HG02943 (cell line): Measurements from ENCODE around the gene KCNT2.
"Not testable (repeated sequence)": the region's sequence is repeated elsewhere in the genome, so short reads cannot be mapped to it uniquely, and the experiment has no call there.

ENCODE experiments used
- ATAC-seq: cut with Tn5 transposase; IDR thresholded peaks from one replicate; pipeline ENCODE4 v1.9.1; 2021; ENCODE audit warnings: mild to moderate bottlenecking, low read depth, moderate library complexity; ENCODE audit not compliant: unreplicated experiment

KCNT2 gene

DNA sequence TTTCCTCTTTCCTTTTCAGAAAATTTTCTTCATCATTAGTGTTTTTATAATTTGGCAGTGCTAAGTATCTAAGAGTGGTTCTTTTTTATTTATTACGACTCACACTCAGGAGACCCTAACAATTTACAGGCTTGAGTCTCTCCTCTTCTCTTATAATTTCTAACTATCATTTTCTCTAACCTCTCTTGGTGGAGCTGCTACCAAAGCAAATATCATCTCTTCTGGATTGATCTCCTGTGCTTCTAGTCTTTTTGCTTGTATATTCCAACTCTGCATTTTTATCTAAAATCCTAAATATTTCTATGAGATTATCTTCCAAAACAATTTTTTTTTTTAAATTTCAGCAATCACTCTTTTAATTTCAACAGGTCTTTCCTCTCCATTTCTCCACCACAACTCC, 250.3 kb downstream of the KCNT2 start:
- ATAC-seq: no peak

DNA sequence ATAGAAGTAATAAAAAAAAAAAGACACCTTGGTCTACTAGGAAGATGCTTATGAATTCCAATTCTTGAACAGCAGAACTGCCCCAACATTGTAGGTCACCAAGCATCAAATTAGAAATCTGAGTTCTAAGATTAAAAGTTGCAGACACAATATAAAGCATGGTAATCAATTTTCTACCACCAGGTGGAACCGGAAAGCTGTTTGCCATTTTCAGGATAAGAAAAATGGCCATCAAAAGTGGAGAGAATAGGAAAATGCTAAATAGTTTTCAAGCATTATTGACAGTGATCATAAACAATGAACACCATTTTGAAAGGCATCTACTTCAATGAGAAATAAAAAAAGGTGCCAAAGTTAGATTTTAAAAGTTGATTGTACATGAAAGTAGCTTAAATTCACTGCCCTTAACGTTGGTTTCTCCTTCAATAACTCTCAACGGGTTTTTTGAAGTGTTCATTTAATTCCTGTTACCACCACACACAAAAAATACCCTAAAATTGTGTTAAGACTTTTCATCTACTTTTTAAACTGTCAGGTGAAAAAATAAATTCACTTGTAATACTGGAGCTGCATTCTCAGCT, 252.9 kb downstream of the KCNT2 start:
- ATAC-seq: no peak

DNA sequence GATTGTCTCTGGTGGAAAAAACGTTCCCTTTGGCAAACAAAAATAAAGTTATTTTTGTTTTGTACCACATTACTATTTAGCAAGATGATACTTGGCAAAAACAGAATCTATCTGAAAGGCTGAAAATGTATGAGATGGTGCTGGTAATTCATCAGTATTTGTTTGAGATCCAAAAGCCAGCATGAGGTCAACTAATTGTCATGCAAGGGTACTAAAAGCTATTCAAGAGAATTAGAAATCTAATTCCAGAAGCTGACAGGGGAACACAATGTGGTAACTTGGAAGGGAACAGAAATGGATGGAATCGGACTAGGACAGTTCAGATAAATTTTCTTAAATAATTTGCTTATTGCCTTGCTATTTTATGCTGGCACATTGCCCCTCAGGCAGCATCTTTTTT, 263.8 kb downstream of the KCNT2 start:
- no peak for ATAC-seq

DNA sequence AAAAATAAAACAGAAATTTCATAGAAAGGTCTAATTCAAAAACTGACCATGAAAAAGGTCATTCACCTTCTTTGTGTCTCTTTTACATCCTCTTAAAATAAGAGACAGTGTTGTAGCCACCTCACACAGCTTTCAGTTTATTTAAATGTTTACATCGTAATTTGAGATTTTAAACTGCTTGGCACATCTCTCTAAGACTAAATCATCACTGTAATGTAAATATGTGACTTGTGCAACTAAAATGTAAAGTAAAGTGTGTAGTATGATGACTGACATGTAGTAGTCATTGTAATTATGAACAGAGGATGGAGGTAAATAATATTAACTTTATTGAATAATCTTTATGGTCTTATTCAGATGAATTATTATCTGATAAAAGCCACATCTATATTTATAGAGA, 283.9 kb downstream of the KCNT2 start:
- no peak for ATAC-seq

DNA sequence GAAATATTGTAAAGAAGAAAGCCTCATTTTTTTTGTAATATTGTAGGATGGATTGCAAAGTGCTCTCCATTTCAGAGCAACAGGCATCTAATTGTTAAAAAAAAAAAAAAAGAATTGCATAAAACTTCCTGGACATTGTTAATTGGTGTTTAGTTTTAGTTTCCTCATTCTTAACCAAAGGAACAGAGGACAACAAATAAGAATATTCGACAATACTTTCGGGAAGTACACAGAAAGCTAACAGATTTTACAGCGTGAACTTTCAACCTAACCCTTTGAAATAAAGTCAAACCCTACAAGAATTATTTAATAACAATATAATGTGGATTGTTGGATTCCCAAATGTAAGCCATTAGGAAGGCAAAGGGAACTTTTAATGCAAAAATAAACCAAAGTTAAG, 284.4 kb downstream of the KCNT2 start:
- no peak for ATAC-seq

DNA sequence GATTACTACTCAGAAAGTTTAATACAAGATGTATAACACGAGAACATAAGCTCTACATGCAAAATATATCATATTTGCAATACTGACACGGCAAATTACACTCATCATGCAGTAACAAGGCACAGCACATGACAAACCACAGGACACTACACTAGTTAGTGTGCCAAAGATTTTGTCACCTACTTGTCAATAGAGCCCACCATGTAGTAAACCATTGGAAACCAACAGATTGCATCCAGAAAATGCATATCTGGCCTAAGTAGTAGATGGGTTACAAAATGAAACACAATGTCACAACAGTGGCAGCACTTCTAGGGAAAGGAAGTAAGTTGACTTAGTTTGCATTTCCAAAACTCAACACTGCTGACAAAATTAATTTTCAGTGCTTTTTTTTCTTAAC, 288.9 kb downstream of the KCNT2 start:
- no peak for ATAC-seq

DNA sequence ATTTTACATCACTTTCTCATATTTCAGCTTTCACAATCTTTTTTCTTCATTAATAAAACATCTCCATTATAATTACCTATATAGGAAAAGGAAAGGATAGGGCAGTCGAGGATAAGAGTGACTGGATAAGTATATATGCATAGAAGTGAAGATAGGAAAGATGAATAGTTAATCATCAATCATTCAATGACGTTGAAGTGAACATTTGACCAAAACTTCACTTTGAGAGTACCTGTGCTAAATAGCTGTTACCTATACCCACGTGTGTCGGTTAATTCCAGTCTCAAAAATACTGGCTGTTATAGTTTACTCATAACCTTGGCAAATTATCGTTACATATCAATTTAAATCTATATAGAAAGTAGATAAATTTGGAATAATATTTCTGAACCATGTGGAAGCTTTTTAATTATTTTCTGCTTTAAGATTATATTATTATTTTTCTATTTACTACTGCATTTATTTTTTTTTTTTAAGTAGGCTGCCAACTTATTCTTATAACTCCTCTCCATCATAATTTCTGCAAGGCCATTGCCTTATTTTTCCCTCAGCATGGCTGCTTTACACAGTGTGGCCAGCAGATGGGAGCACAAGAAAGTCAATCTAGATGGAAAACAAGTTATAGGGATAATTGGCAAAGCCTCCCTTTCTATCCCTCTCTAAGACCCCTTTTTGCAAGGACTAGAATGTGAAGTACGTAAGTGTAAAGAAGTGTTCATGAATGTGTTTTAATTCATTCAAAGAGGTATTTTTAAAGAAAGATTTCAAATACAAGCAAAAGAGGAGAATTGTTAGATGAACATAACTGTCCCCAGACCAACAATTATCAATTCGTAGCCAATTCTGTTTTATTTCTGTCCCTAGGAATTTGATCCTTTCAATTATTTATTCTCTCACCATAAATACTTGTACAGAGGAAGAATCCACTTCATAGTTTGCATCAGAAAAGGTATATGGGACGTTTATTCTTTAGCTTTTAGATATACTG, 290.4 kb downstream of the KCNT2 start:
- ATAC-seq: no peak

DNA sequence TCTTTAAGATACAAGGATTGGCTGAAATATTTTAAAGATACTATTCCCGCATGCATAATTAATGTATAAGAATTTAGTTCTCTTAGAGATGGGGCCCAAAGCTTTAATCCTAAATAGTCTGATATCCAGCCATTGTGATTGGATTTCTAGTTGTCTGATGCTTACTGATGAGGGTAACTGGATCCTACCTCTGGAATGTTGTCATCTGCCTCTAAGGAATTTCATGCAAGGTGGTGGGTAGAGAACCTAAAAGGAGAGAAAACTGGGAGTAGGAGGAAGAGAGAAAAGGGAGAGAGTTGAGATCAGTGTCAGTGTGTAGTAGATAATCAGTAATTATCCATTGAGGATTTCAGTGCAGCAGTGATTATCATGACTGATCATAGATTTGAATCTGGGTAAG, 295.5 kb downstream of the KCNT2 start:
- ATAC-seq: no peak

DNA sequence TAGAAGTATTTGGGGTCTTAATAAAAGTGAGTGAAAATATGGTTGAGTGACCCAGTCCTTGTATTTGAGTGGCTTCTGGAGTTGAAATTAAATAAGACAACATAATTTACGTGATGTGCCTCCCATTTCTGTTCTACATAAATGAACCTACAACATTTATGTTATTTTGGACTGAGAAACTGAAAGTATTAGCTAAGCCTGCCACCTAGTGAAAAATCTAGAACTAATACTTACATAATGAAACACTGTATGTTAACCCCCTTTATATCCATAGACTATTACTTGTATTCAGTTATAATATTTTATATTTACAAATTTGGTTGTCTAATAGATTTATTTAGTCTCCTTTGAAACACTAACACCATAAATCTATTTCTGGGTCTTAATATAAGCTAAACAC, 298.9 kb downstream of the KCNT2 start:
- ATAC-seq: no peak

DNA sequence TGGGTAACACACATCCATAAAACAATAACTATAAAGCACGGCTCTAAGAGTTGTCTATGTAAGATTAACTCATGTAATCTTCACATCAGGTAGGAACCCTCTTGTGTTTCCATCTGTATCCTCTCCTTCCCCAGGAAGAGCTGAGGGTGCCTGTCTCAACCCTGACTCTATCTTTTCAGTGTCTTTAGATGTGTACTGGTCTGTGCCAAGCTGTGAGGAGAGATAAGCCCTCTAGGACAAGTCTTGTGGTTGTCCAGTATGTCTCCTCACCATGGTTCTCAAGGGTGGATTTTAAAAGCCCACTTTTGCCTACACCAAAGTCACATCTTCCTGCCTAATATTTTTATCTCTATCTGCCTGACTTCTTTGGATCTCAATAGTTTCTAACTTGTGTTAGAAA, 300.1 kb downstream of the KCNT2 start:
- ATAC-seq: no peak

DNA sequence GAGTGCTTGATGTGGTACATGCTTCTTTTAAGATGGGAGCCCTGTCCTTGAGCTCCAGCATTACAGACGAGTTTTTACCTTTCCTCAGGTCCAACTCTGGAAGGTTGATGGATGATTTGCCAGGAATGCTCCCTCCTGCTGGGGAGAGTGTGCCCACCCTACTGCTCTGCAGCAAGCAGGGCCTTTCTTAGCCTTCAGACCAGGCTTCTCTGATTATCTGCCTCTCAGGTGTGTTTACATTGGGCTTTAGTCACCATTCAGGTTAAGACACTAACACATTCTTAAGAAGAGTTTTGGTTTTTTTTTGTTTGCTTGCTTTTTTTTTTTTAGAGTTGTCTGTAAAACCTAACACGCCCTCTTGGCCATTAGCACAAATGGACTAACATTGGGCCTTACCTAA, 301.8 kb downstream of the KCNT2 start:
- ATAC-seq: no peak

DNA sequence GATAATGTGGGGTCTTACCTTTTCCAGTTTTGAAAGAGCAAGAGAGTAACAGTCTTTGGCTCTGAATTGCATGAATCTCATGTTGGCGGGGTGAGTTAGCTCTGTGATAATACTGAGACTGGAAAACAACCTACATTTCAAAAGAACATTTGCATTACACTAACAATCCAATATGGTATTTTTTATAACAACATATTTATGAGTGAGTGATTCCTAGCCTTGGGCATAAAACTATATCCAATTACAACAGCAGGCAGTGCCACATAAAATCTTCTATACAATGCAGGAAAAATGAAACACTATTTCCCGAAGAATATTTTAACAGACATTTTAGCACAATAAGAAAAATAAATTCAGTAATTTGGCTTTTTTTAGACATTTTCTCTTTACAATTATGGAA, 303.0 kb downstream of the KCNT2 start:
- ATAC-seq: no peak

DNA sequence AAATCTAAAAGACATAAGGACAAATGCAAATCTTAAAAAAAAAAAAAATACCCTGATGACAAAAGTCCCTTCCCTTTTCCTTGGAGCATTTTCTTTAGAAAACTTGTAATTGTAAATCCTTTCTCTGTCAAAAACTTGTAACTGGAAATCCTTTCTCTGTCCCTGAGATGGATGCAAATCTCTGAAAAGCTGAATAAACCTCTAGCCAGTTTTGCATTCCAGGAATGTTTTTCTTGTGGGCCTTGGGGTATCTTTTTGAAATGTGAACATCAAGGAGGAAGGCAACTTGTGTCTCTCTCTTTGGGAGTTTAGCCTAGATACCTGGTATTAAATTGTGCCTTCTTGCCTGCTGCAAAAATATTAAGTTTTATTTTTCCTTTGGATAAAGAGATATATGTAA, 305.3 kb downstream of the KCNT2 start:
- no peak for ATAC-seq

DNA sequence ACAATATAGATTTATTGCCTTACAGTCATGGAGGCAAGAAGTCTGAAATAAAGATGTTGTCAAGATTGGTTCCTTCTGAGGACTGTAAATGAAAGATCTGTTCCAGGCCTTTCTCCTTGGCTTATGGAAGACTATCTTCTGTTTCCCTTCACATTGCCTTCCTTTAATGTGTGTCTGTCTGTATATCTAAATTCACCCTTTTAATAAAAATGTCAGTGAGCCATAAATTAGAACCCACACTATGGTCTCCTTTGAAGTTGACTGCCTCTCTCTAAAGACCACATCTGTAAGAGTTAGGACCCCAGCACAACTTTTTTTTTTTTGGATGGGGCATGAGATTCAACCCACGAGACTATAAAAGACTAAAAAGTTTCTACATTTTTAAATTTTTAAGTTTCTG, 305.8 kb downstream of the KCNT2 start:
- no peak for ATAC-seq

DNA sequence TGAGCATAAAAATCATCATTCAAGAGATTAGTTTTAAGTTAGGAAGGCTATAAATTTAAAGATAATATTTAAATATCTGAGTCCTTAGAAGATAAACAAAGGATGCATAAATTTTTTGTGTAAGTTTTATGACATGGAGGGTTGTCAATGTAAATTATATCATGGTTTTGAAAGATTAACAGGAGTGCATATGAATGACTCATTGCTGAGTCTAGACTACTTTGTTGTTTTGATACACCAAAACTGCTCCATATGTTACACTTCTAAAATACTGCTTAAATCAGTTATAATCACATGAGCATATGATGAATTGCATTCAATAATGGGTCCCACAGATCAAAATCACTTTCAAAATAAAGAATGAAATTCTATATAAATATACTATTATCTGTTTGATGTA, 312.5 kb downstream of the KCNT2 start:
- ATAC-seq: no peak

DNA sequence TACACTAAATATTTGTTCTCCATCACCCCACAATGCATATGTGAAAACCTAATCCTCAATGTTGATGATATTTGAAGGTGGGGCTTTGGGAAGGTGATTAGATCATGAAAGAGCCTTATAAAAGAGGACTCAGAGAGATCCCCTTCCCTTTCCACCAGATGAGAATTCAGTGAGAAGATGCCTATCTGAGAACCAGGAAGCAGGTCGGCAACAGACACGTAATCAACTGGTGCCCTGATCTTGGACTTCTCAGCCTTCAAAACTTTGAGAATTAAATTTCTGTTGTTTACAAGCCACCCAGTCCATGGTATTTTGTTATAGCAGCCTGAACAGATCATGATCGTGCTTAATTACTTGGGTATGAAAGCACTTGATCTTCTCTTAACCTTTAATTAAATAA, 329.4 kb downstream of the KCNT2 start:
- no peak for ATAC-seq

DNA sequence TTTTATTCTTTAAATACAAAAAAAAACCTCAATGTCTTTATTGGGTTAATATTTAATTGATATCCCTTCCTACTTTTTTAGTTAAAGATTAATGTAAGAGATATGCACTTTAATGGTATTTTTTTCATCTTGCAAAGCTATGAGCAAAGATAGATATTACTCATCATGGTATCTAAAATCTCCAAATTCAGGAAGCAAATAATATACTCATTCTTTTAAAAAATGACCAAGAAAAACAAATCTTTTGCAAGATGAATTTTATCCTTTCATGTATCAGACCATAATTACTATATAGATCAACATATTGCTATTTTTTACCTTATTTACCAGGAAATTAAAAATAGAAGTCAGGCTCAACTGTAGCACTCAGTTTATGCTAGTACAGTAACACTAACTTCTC, 330.4 kb downstream of the KCNT2 start:
- ATAC-seq: no peak

DNA sequence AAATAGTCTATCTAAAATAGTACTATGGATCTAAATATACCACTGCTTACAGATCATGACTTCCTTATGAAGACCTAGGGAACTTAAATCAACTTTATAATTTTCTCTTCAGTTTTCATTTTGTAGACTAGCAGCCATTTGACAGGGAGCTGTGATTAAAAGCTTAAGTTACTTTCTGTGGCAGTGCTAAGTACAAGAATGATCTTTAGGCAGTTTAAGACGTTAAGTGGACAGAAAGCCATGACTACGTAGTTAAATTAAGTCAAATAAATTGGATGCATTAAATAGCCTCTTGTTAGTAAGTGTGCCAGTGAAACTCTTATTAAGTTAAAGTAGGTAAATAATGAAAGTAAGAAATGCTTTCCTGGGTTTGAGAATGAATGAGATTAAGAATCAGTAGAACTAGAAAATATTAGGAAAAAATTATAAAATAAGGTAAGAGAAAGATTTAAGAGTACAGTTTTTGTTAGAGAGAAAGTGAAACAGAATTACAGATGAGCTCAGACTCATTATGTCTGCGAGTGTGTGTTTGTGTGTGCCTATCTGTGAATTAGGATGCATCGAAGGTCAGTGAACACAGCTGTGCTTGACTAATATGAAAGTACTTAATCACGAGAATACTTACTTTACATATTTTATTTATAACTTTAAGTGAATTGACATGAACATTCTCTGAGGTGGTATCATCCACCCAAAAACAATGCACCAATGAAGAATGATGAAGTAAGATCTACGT, 336.9 kb downstream of the KCNT2 start:
- ATAC-seq: no peak

DNA sequence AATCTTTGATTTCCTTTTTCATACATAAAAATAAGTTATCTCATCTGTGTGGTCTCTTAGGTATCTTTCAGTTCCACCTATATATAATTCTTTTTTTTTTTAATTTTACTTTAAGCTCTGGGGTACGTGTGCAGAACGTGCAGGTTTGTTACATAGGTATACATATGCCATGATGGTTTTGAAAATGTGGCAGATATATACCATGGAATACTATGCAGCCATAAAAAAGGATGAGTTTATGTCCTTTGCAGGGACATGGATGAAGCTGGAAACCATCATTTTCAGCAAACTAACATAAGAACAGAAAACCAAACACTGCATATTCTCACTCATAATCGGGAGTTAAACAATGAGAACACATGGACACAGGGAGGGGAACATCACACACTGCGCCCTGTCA, 345.2 kb downstream of the KCNT2 start:
- ATAC-seq: not testable (repeated sequence)

DNA sequence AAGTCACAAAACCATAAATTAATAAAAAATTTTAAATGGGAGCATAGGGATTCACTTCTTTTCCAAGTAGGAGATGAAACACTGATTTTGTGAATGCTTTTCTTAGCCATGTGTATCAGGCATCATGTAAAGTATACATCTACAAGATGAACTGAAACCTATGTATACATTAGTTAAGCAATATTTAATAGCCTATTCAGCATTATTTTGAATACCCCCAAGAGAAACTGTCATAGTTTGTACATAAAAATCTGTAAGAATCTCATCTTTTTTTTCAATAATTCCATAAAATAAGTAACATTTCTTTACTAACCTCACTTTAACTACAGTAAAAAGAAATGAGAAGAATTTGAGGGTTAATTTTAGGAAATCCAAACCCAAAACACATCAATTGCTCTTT, 348.0 kb downstream of the KCNT2 start:
- no peak for ATAC-seq

DNA sequence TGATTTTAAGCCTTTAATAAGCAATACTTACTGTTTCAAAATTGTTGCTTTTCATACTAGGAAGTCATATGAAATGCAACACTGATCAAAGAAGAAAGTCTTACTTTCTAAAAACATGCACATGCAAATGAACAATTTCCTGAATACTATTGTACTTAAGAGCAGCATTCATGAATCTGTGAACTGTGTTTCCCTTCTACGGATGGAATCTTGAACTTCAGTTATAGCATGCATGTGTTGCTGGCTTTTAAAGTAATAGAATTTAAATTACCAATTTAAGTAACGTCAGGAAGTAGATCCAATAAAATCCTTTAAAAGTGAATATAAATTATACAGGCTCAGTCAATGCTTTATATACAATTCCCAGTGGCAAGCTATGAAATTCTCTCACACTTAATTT, 348.9 kb downstream of the KCNT2 start:
- no peak for ATAC-seq
